Left lung (tissue), 14 donors: ENCODE data around the gene MRGPRX4. TPM values are rescaled to one million over a fixed set of nuclear protein-coding genes. Genes with fewer than 3 reads are reported as not detected.
A peak's percentile ranks its signal among the peaks of the same experiment; 100 is the strongest.
"Not testable (repeated sequence)": the region's sequence is repeated elsewhere in the genome, so short reads cannot be mapped to it uniquely, and the experiment has no call there.

Experiments
- ATAC-seq: fragments of 200-7000 bp; cut with Tn5 transposase; one replicate; pipeline ENCODE4 v1.9.1; 2020; ENCODE audit warnings: moderate library complexity
- DNase-seq, 4 donors: peaks; one replicate each; pipeline ENCODE4 v3.0.0-alpha.2; 2013 to 2020
- H3K27ac ChIP-seq, 2 donors: fragments of 200-600 bp; sonication (generic) in 1 of 2; one replicate each; pipeline versions ENCODE4 v1.5.0 to v1.8.0; 2020 to 2021
- H3K27me3 ChIP-seq, 2 donors: fragments of 200-600 bp; sonication (generic) in 1 of 2; one replicate each; pipeline versions ENCODE4 v1.5.0 to v1.8.0; 2020 to 2021
- H3K36me3 ChIP-seq, 2 donors: fragments of 200-600 bp; sonication (generic) in 1 of 2; one replicate each; pipeline versions ENCODE4 v1.5.0 to v1.8.0; 2020 to 2021
- H3K4me1 ChIP-seq, 2 donors: fragments of 200-600 bp; one replicate each; pipeline ENCODE4 v1.8.0; 2021
- H3K4me3 ChIP-seq, 2 donors: fragments of 200-600 bp; sonication (generic) in 1 of 2; one replicate each; pipeline versions ENCODE4 v1.5.0 to v1.8.0; 2020 to 2021; ENCODE audit warnings: mild to moderate bottlenecking in 1 of 2
- H3K9me3 ChIP-seq, 2 donors: fragments of 200-600 bp; sonication (generic) in 1 of 2; one replicate each; pipeline versions ENCODE4 v1.5.0 to v1.8.0; 2020 to 2021
- intact Hi-C, 2 donors: fragments of 100-400 bp; cut with DNase I; formaldehyde crosslinking; loops; one replicate each; pipeline versions ENCODE4 v1.11.2 to v1.14.2; 2022
- long read RNA-seq, 12 donors: library from polyadenylated mRNA in 2 of 12; unstranded in 2 of 12; transcript quantifications; one replicate each; pipeline ENCODE4 v2.0.0 and lab custom pipeline, GENCODE V29; 2019 to 2026
- polyA plus RNA-seq, 6 donors: library from polyadenylated mRNA; unstranded; fragments of 120-200 nt; gene quantifications; one replicate each; pipeline ENCODE4 v1.2.1, GENCODE V29; 2013; ENCODE audit not compliant: insufficient read length in 6 of 6
- total RNA-seq, 2 donors: library from RNA; stranded (reverse); fragmentation: NEBNext Ultra II Directional; extraction: Animal tissue kit (Norgen Biotek cat#: 25700); gene quantifications; one replicate each; pipeline ENCODE4 v1.2.1, GENCODE V29; 2021
- TF ChIP-seq, protein P1 (sequence below), 2 donors: fragments of 200-600 bp; sonication (generic) in 1 of 2; IDR thresholded peaks; one replicate each; pipeline versions ENCODE4 v1.5.0 to v1.8.0; 2021; ENCODE audit warnings: antibody characterized with exemption in 2 of 2
- donor health status: DM: no; HTN: yes; CAD: no.
- donor health status: DM: no; HTN: no; CAD: no.

The MRGPRX4 gene
- total RNA-seq (not detected), polyA plus RNA-seq (not detected)
- long read RNA-seq, donor 1, result 0 reads
- long read RNA-seq, donor 2, result 0 reads
- long read RNA-seq, donor 3, result 0 reads
- long read RNA-seq, donor 4, result 0 reads
- long read RNA-seq, donor 5, result 0 reads
- long read RNA-seq, donor 6, result 0 reads
- long read RNA-seq, donor 7, result 0 reads
- long read RNA-seq, donor 8, result 0 reads
- long read RNA-seq, donor 9, result 0 reads
- long read RNA-seq, donor 10, result 0 reads
- long read RNA-seq, donor 11, result 0 reads
- long read RNA-seq, donor 12, result 0 reads

DNA sequence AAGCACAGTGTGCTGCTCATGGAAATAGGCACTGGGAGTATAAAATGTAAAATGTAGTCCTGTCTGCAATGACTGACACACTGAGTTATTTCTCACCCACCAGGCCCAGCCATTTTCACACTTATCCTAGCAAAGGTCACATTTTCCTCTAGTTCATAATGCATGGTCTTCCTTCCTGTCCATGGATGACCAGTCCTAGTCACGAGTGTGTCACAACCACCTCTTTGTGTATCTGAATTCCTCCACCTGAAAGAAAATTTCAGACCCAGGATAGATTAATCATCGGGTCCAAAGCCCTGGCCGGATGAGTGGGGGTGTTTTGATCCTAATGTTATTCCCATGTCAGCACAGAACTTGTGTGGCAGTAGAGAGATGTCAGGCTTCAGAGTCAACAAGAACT is at the start of gene MRGPRX4:
MRGPRX4 (plus strand) TSS at position 172 of the 400 bp plus-strand sequence. CDS start 420 bp downstream, outside the sequence.
- H3K4me3 ChIP-seq, result no peak within 1 kb of the TSS
- H3K36me3 ChIP-seq, result no peaks in the 10 kb centered on the region
- TF ChIP-seq, protein P1, sequence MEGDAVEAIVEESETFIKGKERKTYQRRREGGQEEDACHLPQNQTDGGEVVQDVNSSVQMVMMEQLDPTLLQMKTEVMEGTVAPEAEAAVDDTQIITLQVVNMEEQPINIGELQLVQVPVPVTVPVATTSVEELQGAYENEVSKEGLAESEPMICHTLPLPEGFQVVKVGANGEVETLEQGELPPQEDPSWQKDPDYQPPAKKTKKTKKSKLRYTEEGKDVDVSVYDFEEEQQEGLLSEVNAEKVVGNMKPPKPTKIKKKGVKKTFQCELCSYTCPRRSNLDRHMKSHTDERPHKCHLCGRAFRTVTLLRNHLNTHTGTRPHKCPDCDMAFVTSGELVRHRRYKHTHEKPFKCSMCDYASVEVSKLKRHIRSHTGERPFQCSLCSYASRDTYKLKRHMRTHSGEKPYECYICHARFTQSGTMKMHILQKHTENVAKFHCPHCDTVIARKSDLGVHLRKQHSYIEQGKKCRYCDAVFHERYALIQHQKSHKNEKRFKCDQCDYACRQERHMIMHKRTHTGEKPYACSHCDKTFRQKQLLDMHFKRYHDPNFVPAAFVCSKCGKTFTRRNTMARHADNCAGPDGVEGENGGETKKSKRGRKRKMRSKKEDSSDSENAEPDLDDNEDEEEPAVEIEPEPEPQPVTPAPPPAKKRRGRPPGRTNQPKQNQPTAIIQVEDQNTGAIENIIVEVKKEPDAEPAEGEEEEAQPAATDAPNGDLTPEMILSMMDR (IDR thresholded peaks at IDR 0.05), result no peak
- ATAC-seq (no peak), DNase-seq (no peak)
- no peaks in the 10 kb centered on the region for H3K9me3 ChIP-seq
- H3K27me3 ChIP-seq, result peaks cover 0 to 20% of the 10 kb centered on the region in 2 donors
- no peaks in the 10 kb centered on the region for H3K4me1 ChIP-seq
- H3K27ac ChIP-seq, result no peak within 1 kb of the TSS
- intact Hi-C loops, result no loop called here

DNA sequence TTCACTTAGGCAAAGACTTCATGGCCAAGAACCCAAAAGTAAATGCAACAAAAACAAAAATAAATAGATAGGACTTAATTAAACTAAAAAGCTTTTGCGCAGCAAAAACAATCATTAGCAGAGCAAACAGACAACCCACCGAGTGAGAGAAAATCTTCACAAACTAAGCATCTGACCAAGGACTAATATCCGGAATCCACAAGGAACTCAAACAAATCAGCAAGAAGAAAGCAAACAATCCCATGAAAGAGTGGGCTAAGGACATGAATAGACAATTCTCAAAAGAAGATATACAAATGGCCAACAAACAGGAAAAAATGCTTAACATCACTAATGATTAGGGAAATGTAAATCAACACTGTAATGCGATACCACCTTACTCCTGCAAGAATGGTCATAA is 41.5 kb upstream of the MRGPRX4 start:
- H3K36me3 ChIP-seq, intact Hi-C loops, ATAC-seq, DNase-seq, H3K27ac ChIP-seq, H3K9me3 ChIP-seq, H3K4me3 ChIP-seq, H3K4me1 ChIP-seq: not testable (repeated sequence)
- peaks cover 0 to 21% of the 10 kb centered on the region in 2 donors for H3K27me3 ChIP-seq

DNA sequence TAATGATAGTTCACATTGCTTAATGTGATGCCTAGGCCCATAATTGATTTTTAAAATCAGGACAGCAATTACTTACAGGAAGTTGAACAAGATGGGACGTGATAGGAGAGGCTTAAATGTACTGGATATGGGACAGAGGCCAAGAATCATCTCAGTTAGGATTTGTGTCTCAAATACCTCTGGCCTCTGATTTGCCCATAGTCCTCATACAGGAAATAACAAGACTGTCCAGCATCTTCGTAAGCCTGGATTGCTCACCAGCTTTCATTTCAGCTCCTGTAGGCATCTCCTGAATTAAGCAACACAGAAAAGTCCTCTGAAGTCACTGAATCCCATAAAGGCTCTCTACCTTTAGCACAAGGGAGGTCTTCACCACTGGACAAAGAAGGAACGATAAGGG is 40.3 kb upstream of the MRGPRX4 start, which contains the start of gene MRGPRX3:
MRGPRX3 (plus strand) TSS at position 231 of the 400 bp plus-strand sequence. CDS start 4,632 bp downstream, outside the sequence.
- no peaks in the 10 kb centered on the region for H3K9me3 ChIP-seq
- DNase-seq (no peak), ATAC-seq (no peak)
- intact Hi-C loops, result no loop called here
- TF ChIP-seq, protein P1 (IDR thresholded peaks at IDR 0.05), result no peak
- no peak within 1 kb of the TSS for H3K27ac ChIP-seq
- H3K27me3 ChIP-seq, result peaks cover 0 to 21% of the 10 kb centered on the region in 2 donors
- H3K36me3 ChIP-seq, result no peaks in the 10 kb centered on the region
- H3K4me3 ChIP-seq, result no peak within 1 kb of the TSS
- H3K4me1 ChIP-seq, result no peaks in the 10 kb centered on the region

DNA sequence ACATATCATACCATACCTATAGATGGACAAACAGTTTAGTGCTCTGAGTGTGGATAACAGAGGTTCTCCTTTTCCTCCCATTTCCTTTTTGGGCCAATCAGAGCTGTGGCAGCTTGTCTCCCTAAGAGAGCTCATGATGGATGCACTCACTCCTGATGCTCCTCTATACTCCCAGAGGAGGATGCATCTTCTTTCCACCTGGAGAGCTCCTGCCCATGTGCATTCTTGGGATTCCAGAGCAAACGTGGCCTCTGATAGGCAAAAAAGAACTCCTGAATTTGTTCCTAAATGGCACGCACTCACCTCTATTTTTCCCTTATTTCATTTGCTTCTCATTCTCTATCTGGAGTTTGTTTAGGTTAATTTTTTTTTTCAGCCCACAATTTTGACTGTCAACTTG is 37.3 kb upstream of the MRGPRX4 start:
- TF ChIP-seq, protein P1 (IDR thresholded peaks at IDR 0.05), result no peak
- H3K4me1 ChIP-seq, result no peaks in the 10 kb centered on the region
- intact Hi-C loops, result no loop called here

DNA sequence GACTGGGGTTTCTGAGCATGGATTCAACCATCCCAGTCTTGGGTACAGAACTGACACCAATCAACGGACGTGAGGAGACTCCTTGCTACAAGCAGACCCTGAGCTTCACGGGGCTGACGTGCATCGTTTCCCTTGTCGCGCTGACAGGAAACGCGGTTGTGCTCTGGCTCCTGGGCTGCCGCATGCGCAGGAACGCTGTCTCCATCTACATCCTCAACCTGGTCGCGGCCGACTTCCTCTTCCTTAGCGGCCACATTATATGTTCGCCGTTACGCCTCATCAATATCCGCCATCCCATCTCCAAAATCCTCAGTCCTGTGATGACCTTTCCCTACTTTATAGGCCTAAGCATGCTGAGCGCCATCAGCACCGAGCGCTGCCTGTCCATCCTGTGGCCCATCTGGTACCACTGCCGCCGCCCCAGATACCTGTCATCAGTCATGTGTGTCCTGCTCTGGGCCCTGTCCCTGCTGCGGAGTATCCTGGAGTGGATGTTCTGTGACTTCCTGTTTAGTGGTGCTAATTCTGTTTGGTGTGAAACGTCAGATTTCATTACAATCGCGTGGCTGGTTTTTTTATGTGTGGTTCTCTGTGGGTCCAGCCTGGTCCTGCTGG is 35.3 kb upstream of the MRGPRX4 start:
- TF ChIP-seq, protein P1 (IDR thresholded peaks at IDR 0.05), result no peak
- ATAC-seq, result no peak

More for the DNA sequence above, 37.3 kb upstream of the MRGPRX4 start:
- Histone ChIP-seq H3K27me3 (peaks cover 0 to 12% of the 10 kb centered on the region in 2 donors), H3K27ac (no peak overlapping the region), H3K4me3 (no peak overlapping the region), H3K9me3 (no peaks in the 10 kb centered on the region), H3K36me3 (no peaks in the 10 kb centered on the region)
- DNase-seq, result no peak
- no peak for ATAC-seq

More for the DNA sequence above, 35.3 kb upstream of the MRGPRX4 start:
- DNase-seq, result peak in 1 of 4 donors; percentile 71
- no peak overlapping the region for H3K4me3 ChIP-seq
- H3K9me3 ChIP-seq, result no peaks in the 10 kb centered on the region
- no peaks in the 10 kb centered on the region for H3K36me3 ChIP-seq
- H3K27ac ChIP-seq, result no peak overlapping the region
- H3K27me3 ChIP-seq, result peaks cover 0 to 19% of the 10 kb centered on the region in 2 donors
- H3K4me1 ChIP-seq, result no peaks in the 10 kb centered on the region
- intact Hi-C loops, result no loop called here
